Naive B cell (primary cell): Measurements from ENCODE around the gene RFTN1. TPM values are rescaled to one million over a fixed set of nuclear protein-coding genes. Genes with fewer than 3 reads are reported as not detected.

Experiments
- ATAC-seq, 2 donors: fragments of 150-1000 bp; cut with Tn5 transposase; 2 replicates each; pipeline ENCODE4 v1.10.0; 2021; ENCODE audit warnings: low read depth in 2 of 2, mild to moderate bottlenecking in 2 of 2, moderate library complexity in 2 of 2
- DNase-seq: peaks from one replicate; pipeline ENCODE4 v3.0.0; 2022
- H3K27ac Mint-ChIP-seq, 6 donors: one replicate each; pipeline ENCODE4 v1.8.0; 2020 to 2022; ENCODE audit warnings: mild to moderate bottlenecking in 6 of 6, mixed read lengths in 6 of 6, moderate library complexity in 5 of 6, inconsistent platforms in 2 of 6
- H3K27me3 Mint-ChIP-seq, 3 donors: one replicate each; pipeline ENCODE4 v1.8.0; 2021 to 2022; ENCODE audit warnings: mixed read lengths in 3 of 3, mild to moderate bottlenecking in 1 of 3
- H3K36me3 Mint-ChIP-seq, 2 donors: one replicate each; pipeline ENCODE4 v1.8.0; 2020 to 2022; ENCODE audit warnings: mixed read lengths in 2 of 2, inconsistent platforms in 1 of 2, mild to moderate bottlenecking in 1 of 2
- H3K4me1 Mint-ChIP-seq, 3 donors: one replicate each; pipeline ENCODE4 v1.8.0; 2020 to 2022; ENCODE audit warnings: mixed read lengths in 3 of 3, inconsistent platforms in 1 of 3, mild to moderate bottlenecking in 1 of 3, moderate library complexity in 1 of 3
- H3K4me3 Mint-ChIP-seq, 8 donors: one replicate each; pipeline ENCODE4 v1.8.0; 2020 to 2022; ENCODE audit warnings: mild to moderate bottlenecking in 8 of 8, mixed read lengths in 8 of 8, moderate library complexity in 8 of 8, inconsistent platforms in 2 of 8
- H3K9me3 Mint-ChIP-seq, 7 donors: one replicate each; pipeline ENCODE4 v1.8.0; 2020 to 2022; ENCODE audit warnings: mixed read lengths in 7 of 7, mild to moderate bottlenecking in 5 of 7, inconsistent platforms in 2 of 7, moderate library complexity in 1 of 7
- polyA plus RNA-seq, 6 donors: library from polyadenylated mRNA; unstranded; fragments of 300-500 nt; fragmentation: Illumina TruSeq; gene quantifications; one replicate each; pipeline ENCODE4 v1.2.3, GENCODE V29; 2021; ENCODE audit warnings: low read depth in 6 of 6

RFTN1 gene, protein sequence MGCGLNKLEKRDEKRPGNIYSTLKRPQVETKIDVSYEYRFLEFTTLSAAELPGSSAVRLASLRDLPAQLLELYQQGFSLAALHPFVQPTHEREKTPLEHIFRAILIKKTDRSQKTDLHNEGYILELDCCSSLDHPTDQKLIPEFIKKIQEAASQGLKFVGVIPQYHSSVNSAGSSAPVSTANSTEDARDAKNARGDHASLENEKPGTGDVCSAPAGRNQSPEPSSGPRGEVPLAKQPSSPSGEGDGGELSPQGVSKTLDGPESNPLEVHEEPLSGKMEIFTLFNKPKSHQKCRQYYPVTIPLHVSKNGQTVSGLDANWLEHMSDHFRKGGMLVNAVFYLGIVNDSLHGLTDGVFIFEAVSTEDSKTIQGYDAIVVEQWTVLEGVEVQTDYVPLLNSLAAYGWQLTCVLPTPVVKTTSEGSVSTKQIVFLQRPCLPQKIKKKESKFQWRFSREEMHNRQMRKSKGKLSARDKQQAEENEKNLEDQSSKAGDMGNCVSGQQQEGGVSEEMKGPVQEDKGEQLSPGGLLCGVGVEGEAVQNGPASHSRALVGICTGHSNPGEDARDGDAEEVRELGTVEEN
- polyA plus RNA-seq = 100 to 1,000 TPM in 3 of 6 donors, 10 to 100 TPM in 3; 63.0 to 147 (median 106) TPM

DNA sequence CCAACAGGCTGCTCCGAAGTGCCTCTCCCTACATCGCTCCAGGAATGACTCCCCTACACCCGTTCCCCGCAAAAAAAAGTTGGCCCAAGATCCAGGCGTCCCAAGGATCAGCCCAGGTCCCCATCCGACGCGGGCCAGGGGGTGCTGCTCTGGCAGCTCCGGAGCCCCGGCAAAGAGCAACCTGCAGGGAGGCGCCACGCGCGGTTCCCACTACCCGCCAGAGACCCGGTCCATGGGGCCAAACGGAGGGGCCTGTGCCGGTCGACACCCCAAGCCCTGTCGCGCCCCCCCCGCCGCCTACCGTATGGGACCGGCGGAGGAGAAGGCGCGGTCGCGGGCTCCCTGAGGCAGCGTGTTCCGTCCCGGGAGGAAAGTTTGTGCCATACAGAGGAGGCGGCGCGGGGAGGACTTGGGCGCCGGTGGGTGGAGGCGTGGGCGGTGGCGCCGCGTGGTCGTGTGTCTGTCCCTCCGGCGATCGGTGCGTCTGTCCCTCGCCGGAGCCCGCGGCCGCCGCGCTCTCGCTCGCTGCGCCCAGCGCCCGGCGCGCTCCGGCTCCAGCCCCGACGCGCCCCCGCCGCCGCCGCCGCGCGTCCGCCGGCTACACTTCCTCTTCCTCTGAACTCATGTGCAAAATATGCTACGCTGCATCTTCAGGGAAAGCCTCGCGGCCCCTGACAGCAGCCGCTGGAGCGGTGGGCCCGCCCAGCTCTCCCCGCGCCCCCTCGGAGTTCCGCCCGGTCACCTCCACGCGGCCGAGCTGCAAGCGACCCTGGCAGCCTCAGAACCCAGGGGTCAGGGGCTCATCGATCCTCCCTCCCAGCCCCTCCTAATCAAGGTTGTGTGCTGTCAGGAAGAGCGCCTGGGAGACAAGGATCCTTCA, at the start of gene RFTN1:
Gene RFTN1, minus strand, starts transcription at position 559 of the 880 bp plus-strand sequence. CDS start 19,830 bp downstream, outside the sequence.
- Mint-ChIP-seq H3K27ac (peak within 1 kb of the TSS; percentile 93 to 100 (median 99)), H3K36me3 (no peaks in the 10 kb centered on the region), H3K4me3 (peak within 1 kb of the TSS; percentile 88 to 98 (median 96)), H3K9me3 (no peaks in the 10 kb centered on the region), H3K4me1 (peaks cover 72 to 87% (median 85%) of the 10 kb centered on the region in 3 donors), H3K27me3 (no peaks in the 10 kb centered on the region)
- peak; percentile 80 for DNase-seq
- ATAC-seq = peak; percentile 17 to 27

DNA sequence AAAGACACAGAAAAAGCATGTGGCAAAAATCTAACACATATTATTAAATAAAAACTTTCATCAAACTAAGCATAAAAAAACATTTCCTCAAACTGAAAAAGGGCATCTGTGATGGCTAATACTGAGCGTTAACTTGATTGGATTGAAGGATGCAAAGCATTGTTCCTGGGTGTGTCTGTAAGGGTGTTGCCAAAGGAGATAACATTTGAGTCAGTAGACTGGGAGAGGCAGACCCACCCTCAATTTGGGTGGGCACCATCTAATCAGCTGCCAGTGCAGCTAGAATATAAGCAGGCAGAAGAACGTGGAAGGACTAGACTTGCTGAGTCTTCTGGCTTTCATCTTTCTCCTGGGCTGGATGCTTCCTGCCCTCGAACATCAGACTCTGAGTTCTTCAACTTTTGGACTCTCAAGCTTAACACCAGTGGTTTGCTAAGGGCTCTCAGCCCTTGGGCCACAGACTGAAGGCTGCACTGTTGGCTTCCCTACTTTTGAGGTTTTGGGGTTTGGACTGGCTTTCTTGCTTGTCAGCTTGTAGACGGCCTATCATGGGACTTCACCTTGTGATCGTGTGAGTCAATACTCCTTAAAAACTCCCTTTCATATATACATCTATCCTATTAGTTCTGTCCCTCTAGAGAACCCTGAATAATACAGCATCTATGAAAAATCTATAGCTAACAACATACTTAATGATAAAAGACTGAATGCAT, 46.3 kb upstream of the RFTN1 start:
- H3K36me3 Mint-ChIP-seq = no peaks in the 10 kb centered on the region
- H3K27ac Mint-ChIP-seq = peak overlapping the region in 1 of 6 donors; percentile 19

DNA sequence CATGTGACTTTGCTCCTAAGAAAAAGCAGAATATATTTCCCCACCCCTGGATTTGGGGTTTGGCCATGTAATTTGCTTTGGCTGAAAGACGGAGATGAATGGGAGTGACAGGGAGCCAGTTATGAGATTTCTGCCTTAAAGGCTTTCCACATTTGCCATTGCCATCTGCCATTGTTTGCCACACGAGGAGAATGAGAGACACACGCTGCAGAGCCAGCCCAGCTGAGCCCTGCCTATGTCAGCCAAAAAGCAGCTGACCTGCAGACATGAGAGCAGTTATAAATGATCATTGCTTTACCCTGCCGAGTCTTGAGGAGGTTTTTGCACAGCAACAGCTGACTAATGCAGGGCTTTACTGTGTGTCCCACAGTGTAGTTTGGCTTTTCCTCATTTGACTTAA, 40.6 kb upstream of the RFTN1 start:
- ATAC-seq = no peak
- H3K9me3 Mint-ChIP-seq = no peaks in the 10 kb centered on the region
- peaks cover 0 to 6% (median 0%) of the 10 kb centered on the region in 3 donors for H3K4me1 Mint-ChIP-seq
- H3K4me3 Mint-ChIP-seq = no peak overlapping the region
- no peak for DNase-seq
- no peaks in the 10 kb centered on the region for H3K36me3 Mint-ChIP-seq
- peaks cover 3 to 22% (median 10%) of the 10 kb centered on the region in 3 donors for H3K27me3 Mint-ChIP-seq
- no peak overlapping the region for H3K27ac Mint-ChIP-seq

More for the DNA sequence above, 46.3 kb upstream of the RFTN1 start:
- Mint-ChIP-seq H3K27me3 (peaks cover 0 to 8% (median 0%) of the 10 kb centered on the region in 3 donors), H3K9me3 (peaks cover 2 to 22% (median 5%) of the 10 kb centered on the region in 7 donors), H3K4me3 (no peak overlapping the region), H3K4me1 (no peaks in the 10 kb centered on the region)
- DNase-seq (no peak), ATAC-seq (no peak)

DNA sequence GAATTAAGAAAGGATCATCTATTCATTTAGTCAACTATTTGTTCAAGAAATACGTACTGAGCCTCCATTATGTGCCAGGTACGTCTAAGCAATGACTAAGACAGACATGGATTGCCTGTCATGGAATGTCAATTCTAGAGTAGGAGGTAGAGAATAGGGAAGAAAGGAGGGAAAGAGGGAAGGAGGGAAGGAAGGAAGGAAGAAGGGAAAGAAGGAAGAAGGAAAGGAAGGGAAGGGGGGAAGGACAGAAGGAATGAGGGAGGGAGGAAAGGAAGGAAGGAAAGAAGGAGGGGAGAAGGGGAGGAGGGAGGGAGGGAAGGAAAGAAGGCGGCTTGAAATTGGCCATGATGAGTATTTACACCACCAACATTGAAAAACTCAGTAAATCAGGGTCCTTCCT, 39.3 kb upstream of the RFTN1 start:
- peaks cover 0 to 3% (median 0%) of the 10 kb centered on the region in 7 donors for H3K9me3 Mint-ChIP-seq
- no peak overlapping the region for H3K4me3 Mint-ChIP-seq
- DNase-seq (no peak), ATAC-seq (no peak)
- H3K36me3 Mint-ChIP-seq = no peaks in the 10 kb centered on the region
- peaks cover 0 to 6% (median 0%) of the 10 kb centered on the region in 3 donors for H3K4me1 Mint-ChIP-seq
- peaks cover 3 to 15% (median 10%) of the 10 kb centered on the region in 3 donors for H3K27me3 Mint-ChIP-seq
- H3K27ac Mint-ChIP-seq = no peak overlapping the region

DNA sequence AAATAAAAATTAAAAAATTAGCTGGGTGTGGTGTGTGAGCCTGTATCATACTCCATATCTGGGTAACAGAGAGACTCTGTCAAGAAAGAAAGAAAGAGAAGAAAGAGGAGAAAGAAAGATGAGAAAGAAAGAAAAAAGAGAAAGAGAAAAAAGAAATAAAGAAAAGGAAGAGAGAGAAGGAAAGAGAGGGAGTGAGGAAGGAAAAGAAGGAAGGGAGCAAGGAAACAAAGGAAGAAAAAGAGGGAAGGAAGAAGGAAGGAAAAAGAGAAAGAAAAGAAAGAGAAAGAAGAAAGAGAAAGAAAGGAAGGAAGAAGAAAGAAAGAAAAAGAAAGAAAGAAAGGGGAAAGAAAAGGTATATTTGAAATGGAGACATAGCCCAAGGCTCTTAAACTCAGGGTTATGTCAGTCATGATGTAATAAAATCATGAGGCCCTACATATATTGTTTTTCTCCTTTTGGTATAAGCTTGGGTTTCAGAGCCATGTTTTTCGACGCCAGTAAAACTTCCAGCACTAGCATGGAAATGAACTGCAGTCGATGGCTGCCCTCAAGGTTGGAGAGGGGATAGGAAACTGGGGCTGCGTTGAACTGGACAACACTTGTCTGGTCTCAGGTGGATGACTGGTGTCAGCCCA, 38.0 kb upstream of the RFTN1 start:
- peaks cover 6 to 14% (median 10%) of the 10 kb centered on the region in 3 donors for H3K27me3 Mint-ChIP-seq
- peak overlapping the region in 4 of 6 donors; percentile 36 to 92 (median 70) for H3K27ac Mint-ChIP-seq
- no peaks in the 10 kb centered on the region for H3K36me3 Mint-ChIP-seq
- H3K4me3 Mint-ChIP-seq = peak overlapping the region in 1 of 8 donors; percentile 23
- DNase-seq = no peak
- peaks cover 0 to 6% (median 0%) of the 10 kb centered on the region in 3 donors for H3K4me1 Mint-ChIP-seq
- H3K9me3 Mint-ChIP-seq = peaks cover 0 to 3% (median 0%) of the 10 kb centered on the region in 7 donors
- peak in 1 of 2 donors; percentile 7 for ATAC-seq

DNA sequence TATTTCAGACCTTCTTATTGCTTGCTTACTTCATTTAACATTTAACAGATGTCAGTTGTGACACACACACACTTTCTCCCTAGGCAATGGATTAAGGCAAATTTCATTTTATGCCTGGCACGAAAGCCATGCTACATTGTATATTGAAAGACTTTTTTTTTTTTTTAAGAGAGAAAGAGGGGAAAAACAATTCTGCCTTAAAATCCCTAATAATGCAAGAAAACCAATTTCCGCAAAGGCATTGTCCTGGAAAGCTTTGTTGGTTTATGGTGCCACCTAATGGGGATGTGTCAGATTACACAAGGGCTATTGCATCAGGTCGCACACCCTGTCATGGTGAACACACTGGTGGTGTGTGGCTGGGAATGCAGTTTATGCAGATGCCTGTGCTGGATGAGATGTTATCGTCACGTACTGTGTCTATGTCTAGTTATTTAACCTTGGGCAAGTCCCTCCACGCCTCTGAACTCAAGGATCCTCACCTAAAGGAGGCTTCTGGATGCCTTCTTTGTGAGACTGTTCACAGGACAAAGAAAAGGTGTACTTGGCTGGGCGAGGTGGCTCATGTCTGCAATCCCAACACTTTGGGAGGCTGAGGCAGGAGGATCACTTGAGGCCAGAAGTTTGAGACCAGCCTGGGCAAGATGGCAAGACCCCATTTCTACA, 37.3 kb upstream of the RFTN1 start:
- no peaks in the 10 kb centered on the region for H3K36me3 Mint-ChIP-seq
- peak; percentile 72 for DNase-seq
- peak overlapping the region in 4 of 6 donors; percentile 36 to 92 (median 70) for H3K27ac Mint-ChIP-seq
- no peak overlapping the region for H3K4me3 Mint-ChIP-seq
- ATAC-seq = peak; percentile 98 to 99
- H3K9me3 Mint-ChIP-seq = peaks cover 0 to 3% (median 0%) of the 10 kb centered on the region in 7 donors
- peaks cover 8 to 14% (median 10%) of the 10 kb centered on the region in 3 donors for H3K27me3 Mint-ChIP-seq
- H3K4me1 Mint-ChIP-seq = peaks cover 0 to 6% (median 0%) of the 10 kb centered on the region in 3 donors

DNA sequence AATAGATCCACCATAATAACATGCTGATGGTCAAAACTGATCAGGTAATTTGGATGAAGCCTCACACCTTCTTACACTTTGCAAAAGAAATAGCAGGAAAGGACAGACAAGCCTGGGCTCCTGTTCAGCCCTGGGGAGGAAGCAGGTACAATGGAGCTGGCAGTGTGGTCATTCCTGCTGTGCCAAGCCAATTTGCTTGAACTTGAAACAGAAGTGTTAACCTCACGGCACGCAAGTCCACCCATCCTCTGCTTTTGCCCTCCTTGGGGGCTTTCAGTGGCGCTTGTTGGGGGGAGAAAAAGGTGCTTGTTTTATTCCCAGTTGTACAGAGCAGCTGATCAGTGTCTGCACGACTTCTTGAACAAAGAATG, 36.8 kb upstream of the RFTN1 start:
- Mint-ChIP-seq H3K27ac (no peak overlapping the region), H3K36me3 (no peaks in the 10 kb centered on the region), H3K27me3 (peaks cover 8 to 14% (median 10%) of the 10 kb centered on the region in 3 donors), H3K9me3 (peaks cover 0 to 3% (median 0%) of the 10 kb centered on the region in 7 donors), H3K4me1 (peaks cover 0 to 6% (median 0%) of the 10 kb centered on the region in 3 donors), H3K4me3 (no peak overlapping the region)
- DNase-seq (no peak), ATAC-seq (no peak)

DNA sequence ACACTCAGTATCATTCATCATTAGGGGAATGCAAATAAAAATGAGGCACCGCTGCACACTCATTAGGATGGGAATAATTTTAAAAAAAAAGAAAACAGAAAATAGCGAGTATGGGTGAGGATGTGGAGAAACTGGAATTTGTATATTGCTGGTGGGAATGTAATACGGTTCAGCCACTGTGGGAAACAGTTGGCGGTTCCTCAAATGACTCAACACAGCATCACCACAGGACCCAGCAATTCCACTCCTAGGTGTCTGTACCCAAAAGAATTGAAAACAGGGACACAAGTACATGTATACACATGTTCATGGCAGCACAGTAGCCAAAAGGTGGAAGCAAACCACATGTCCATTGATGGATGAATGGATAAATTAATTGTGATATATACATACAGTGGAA, 35.2 kb upstream of the RFTN1 start:
- peaks cover 0 to 6% (median 0%) of the 10 kb centered on the region in 3 donors for H3K4me1 Mint-ChIP-seq
- no peak overlapping the region for H3K4me3 Mint-ChIP-seq
- H3K36me3 Mint-ChIP-seq = no peaks in the 10 kb centered on the region
- H3K9me3 Mint-ChIP-seq = peaks cover 0 to 3% (median 0%) of the 10 kb centered on the region in 7 donors
- DNase-seq (no peak), ATAC-seq (no peak)
- H3K27me3 Mint-ChIP-seq = peaks cover 8 to 18% (median 10%) of the 10 kb centered on the region in 3 donors
- no peak overlapping the region for H3K27ac Mint-ChIP-seq

DNA sequence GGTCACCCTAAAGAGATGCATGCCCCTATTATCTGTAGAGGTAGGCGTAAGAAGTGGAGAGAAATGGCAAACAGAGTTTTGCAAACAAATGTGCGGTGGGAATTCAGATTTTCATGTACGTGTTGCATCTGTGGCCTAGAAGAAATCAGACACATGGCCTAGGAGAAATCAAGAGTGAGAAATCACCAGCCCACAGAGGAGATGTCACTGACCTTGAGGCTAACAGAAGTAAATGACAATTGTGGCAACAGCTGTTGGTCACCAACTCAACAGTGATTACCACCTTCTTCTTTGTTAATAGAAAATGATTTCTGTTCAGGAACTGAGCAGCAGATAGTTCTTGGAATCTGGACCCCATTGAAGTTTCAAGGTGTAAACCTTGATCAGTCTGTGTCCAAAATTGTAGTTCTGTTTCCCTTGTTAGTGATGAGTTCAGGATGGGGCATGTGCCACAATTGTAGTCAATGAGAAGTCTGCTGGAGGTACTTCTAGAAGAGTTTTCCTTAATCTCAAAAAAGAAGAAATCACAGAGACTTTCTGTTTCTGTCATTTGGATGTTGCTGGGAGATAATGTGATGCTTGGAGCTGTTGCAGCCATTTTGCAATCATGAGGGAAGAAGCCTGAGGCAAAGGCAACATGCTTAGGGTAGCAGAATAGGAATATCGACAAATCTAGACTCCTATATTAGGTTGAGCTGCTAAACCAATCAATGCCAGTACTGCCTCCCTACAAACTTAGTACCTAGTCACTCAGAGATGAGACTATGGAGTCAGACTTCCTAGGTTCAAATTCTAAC, 34.3 kb upstream of the RFTN1 start:
- peaks cover 0 to 3% (median 0%) of the 10 kb centered on the region in 7 donors for H3K9me3 Mint-ChIP-seq
- no peak overlapping the region for H3K27ac Mint-ChIP-seq
- peaks cover 0 to 6% (median 0%) of the 10 kb centered on the region in 3 donors for H3K4me1 Mint-ChIP-seq
- no peaks in the 10 kb centered on the region for H3K36me3 Mint-ChIP-seq
- DNase-seq = no peak
- H3K27me3 Mint-ChIP-seq = peaks cover 9 to 17% (median 13%) of the 10 kb centered on the region in 3 donors
- no peak for ATAC-seq
- no peak overlapping the region for H3K4me3 Mint-ChIP-seq

DNA sequence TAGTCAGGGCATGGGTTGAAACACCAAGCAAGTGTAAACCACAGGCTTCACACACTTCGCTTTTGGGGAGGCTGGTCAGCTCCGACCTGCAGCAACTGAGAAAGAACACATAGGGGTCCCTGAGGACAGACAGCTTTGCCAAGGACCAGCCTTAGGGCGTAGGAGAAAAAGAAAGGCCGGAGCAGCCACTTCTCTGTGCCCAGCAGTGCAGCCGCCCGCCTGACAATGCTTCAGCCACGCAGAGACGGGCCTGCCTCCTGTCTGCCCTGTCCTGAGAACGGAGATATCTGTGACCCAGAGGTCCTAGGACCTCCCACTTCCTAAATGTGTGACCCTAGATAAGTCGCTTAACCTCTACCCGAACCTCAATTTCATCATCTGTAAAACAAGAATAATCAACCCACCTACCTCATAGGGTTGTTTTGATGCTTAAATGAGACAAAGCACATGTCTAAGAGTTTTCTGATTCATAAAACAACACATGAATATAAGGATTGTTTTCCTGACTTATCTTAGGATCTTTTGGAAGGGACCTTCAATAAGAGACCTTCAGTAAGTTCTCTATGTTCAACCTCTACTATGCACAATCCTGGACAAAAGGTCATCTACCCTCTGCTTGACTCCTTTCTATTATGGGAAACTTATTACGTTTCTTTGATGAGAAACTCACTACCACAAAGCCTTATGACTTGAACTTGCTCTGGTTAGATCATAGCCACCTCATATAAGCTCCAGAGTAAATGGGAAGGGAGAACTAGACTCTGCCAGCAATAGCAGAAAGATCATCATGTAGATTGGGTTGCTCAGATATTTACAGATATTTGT, 32.9 kb upstream of the RFTN1 start:
- H3K27me3 Mint-ChIP-seq = peaks cover 0 to 14% (median 13%) of the 10 kb centered on the region in 3 donors
- ATAC-seq (no peak), DNase-seq (no peak)
- H3K9me3 Mint-ChIP-seq = peaks cover 0 to 3% (median 0%) of the 10 kb centered on the region in 7 donors
- peaks cover 0 to 6% (median 0%) of the 10 kb centered on the region in 3 donors for H3K4me1 Mint-ChIP-seq
- peak overlapping the region in 1 of 6 donors; percentile 14 for H3K27ac Mint-ChIP-seq
- H3K36me3 Mint-ChIP-seq = no peaks in the 10 kb centered on the region
- peak overlapping the region in 1 of 8 donors; percentile 43 for H3K4me3 Mint-ChIP-seq
